ENCODE results near the gene DNMT3A.

The DNMT3A gene

GRCh38 chr2:25379535-25379934 lies 37.8 kb upstream of the DNMT3A start:
- H3K9me3 ChIP-seq (ENCODE audit: control insufficient read depth, insufficient read depth, low read length), result no peaks in the 10 kb centered on the region
- no peak overlapping the region for H3K27ac ChIP-seq (ENCODE audit: low read length)
- peaks cover 8% of the 10 kb centered on the region; the same call in 1 of the 2 replicates for H3K4me1 ChIP-seq (ENCODE audit: control insufficient read depth, insufficient read depth, low read length)
- H3K27me3 ChIP-seq (ENCODE audit: control insufficient read depth, insufficient read depth, low read length), result no peaks in the 10 kb centered on the region
- DNase-seq (ENCODE audit: low read depth, low spot score), result no peak
- no peak overlapping the region for H3K4me3 ChIP-seq (ENCODE audit: low read length)
- H3K36me3 ChIP-seq (ENCODE audit: control insufficient read depth, insufficient read depth, low read length), result no peaks in the 10 kb centered on the region
- WGBS (ENCODE audit: insufficient coverage, insufficient read length), result no CpG with 5 or more reads among the region's 6 CpGs

DNA sequence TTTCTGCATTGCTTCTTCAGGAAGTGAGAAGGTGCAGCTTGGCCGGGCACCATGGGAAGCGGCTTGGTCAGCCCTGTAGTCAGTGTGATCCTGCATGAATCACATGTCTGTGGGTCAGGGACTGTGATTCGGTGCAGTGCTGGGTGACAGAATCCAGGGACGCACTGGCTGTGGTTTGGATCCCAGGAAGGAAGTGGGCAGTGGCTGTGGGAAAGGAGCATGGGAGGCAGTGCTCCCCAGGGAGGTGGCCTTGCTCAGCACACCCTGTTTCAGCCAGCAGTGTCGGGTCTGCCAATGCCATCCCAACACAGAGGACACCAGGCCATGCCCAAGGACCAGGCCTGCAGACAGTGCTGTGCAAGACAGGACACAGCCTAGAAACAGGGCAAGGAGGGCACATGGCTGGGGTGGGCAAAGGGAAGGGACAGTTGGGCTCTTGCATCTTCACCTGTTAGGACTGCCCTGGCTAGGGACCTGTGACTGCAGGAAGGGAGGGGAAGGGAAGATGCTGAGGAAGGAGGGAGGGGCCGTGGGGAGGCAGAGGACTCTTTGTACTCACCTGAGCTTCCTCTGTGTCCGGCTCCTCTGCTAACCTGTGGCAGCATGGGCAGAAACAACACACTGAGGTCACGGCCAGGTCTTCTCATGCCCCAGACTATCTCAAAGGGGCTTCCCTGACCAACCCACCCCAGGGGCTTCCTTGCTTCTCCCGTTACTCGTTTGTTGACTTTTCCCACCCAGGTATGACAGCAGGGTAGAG lies 37.2 kb upstream of the DNMT3A start:
- H3K4me1 ChIP-seq (ENCODE audit: control insufficient read depth, insufficient read depth, low read length), result peaks cover 8% of the 10 kb centered on the region; the same call in 1 of the 2 replicates
- WGBS (ENCODE audit: insufficient coverage, insufficient read length), result no CpG with 5 or more reads among the region's 10 CpGs
- H3K4me3 ChIP-seq (ENCODE audit: low read length), result no peak overlapping the region
- no peak overlapping the region for H3K27ac ChIP-seq (ENCODE audit: low read length)
- DNase-seq (ENCODE audit: low read depth, low spot score), result no peak
- H3K36me3 ChIP-seq (ENCODE audit: control insufficient read depth, insufficient read depth, low read length), result no peaks in the 10 kb centered on the region
- H3K9me3 ChIP-seq (ENCODE audit: control insufficient read depth, insufficient read depth, low read length), result no peaks in the 10 kb centered on the region
- no peaks in the 10 kb centered on the region for H3K27me3 ChIP-seq (ENCODE audit: control insufficient read depth, insufficient read depth, low read length)

DNA sequence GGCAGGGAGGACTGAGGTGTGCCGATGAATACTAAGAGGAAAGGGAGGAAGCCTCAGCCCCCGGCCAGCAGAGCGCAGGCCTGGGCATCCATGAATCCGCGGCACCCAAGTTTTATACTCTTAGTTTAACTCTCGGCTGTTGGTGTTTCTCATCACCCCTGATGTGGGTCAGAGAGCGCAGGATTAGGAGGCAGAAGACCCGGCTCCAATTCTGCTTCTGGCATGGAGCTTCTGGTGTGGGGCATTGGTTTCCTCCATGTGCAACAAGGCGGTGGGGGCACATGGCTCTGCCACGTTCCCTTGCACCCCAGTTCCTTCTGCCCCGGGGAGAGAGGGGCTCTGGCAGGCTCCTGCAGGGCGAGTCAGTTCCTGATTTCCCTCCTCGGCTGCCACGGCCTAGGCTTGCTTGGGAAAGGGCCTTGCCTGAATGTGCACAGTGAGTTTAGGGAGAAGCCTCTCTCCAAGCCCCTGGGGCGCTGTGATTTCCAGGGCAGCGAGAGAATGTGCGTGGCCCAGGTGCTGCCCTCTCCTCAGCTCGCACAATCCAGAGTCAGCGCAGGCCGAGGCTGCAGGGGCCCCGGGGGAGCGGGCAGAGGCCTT lies 36.2 kb upstream of the DNMT3A start:
- Histone ChIP-seq H3K4me1 (ENCODE audit: control insufficient read depth, insufficient read depth, low read length) (peaks cover 8% of the 10 kb centered on the region; the same call in 1 of the 2 replicates), H3K9me3 (ENCODE audit: control insufficient read depth, insufficient read depth, low read length) (no peaks in the 10 kb centered on the region), H3K27ac (ENCODE audit: low read length) (no peak overlapping the region), H3K27me3 (ENCODE audit: control insufficient read depth, insufficient read depth, low read length) (no peaks in the 10 kb centered on the region), H3K36me3 (ENCODE audit: control insufficient read depth, insufficient read depth, low read length) (no peaks in the 10 kb centered on the region), H3K4me3 (ENCODE audit: low read length) (no peak overlapping the region)
- no CpG with 5 or more reads among the region's 22 CpGs for WGBS (ENCODE audit: insufficient coverage, insufficient read length)
- no peak for DNase-seq (ENCODE audit: low read depth, low spot score)

DNA sequence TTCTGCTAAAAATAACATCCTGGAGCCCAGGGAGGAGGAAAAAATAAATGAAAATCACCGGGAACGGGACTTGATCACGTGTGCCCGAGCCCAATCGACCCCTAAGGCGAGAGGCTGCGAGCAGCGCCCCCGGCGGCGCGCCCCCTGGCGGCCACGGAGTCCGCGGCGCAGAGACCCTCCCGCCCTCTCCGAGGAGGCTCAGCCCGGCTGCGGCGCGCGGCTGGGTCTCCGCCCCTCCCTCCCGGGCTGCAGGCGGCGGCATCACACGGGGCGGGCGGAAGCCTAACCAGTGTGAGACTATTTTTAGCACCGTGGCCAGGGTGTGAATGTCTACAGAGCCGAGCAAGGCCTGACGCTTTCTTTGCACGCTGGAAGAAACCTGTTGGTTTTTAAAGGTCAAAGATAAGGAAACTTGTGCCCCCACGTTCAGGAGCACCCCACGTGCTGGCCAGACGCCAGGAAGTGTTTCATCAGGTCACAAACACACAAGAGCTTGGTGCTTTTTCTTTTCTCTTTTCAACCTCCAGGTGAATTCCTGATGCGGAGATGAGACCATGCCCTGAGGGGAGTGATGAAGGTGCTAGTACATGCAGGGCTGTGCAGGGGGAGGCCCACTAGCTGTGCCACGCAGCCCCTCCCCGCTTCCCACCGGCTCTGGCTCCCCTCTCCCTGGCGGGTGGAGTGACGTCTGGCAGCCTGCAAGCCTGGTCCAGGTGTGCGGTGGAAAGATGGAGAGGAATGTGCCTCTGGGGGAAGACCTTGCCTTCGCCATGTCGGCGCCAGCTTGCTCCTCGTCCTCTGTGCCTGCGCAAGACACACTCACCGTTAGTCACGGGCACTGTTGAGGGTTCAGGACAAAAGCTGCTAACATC lies 35.3 kb upstream of the DNMT3A start:
- no peaks in the 10 kb centered on the region for H3K9me3 ChIP-seq (ENCODE audit: control insufficient read depth, insufficient read depth, low read length)
- no CpG with 5 or more reads among the region's 52 CpGs for WGBS (ENCODE audit: insufficient coverage, insufficient read length)
- no peak overlapping the region for H3K4me3 ChIP-seq (ENCODE audit: low read length)
- H3K27ac ChIP-seq (ENCODE audit: low read length), result no peak overlapping the region
- no peaks in the 10 kb centered on the region for H3K27me3 ChIP-seq (ENCODE audit: control insufficient read depth, insufficient read depth, low read length)
- DNase-seq (ENCODE audit: low read depth, low spot score), result peak; percentile 75
- peaks cover 9% of the 10 kb centered on the region; the same call in 1 of the 2 replicates for H3K4me1 ChIP-seq (ENCODE audit: control insufficient read depth, insufficient read depth, low read length)
- H3K36me3 ChIP-seq (ENCODE audit: control insufficient read depth, insufficient read depth, low read length), result no peaks in the 10 kb centered on the region; the same call in 1 of the 2 replicates

DNA sequence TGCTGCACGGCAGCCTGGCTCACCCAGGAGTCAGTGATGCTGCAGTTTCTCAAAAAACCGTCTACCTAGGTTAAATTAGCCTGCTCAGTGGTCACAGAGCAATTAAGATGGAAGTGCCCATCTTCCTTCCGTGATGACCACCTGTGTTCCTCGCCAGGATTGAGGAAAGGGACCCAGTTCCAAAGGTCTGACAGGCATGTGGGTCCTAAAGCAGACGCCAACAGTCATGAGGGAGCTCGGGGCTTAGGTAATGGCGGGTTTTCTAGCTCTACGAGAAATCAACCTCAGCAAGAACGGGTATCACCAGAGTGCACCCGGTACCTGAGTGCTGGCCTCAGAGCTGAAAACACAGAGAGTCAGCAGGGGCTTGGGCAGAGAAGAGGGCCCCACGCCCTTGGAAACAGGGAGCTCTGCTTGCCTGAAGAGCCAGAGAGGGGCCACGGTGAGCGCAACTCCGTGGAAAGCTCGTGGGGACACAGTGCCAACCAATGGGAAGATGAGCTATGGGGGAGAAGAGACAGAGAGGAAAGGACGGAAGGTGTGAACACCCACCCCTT lies 34.3 kb upstream of the DNMT3A start:
- no peaks in the 10 kb centered on the region for H3K9me3 ChIP-seq (ENCODE audit: control insufficient read depth, insufficient read depth, low read length)
- no peaks in the 10 kb centered on the region for H3K27me3 ChIP-seq (ENCODE audit: control insufficient read depth, insufficient read depth, low read length)
- H3K27ac ChIP-seq (ENCODE audit: low read length), result no peak overlapping the region
- H3K4me3 ChIP-seq (ENCODE audit: low read length), result no peak overlapping the region
- no CpG with 5 or more reads among the region's 16 CpGs for WGBS (ENCODE audit: insufficient coverage, insufficient read length)
- H3K4me1 ChIP-seq (ENCODE audit: control insufficient read depth, insufficient read depth, low read length), result peaks cover 9% of the 10 kb centered on the region; the same call in 1 of the 2 replicates
- no peaks in the 10 kb centered on the region; the same call in 1 of the 2 replicates for H3K36me3 ChIP-seq (ENCODE audit: control insufficient read depth, insufficient read depth, low read length)
- DNase-seq (ENCODE audit: low read depth, low spot score), result no peak

DNA sequence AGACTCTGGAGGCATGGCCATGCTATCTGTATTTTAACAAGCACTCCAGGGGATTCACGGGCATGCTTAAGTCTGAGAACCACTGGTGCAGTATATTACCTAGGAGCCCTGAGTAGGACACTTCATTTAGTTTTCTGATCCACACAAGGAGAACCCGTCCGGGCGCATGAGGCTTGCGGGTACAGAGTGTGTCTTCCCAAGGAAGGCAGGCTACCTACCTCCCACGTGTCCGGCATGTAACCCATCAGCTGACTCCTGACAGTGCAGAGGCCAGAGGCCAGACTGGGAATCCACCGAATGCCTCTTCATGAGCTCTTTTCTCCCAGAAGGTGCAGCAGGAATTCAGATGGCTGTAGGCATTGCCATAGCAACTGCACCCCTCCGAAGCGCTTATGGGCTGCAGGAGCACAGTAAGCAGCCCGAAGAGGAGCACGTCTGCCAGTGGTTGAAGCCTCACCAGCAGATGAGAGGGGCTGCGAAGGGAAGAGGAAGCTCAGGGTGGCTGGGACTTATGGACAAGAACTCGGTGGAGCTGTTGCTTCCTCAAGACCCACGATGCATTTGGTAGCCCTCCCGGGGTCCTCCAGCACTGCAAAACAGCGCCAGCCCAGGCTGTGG lies 33.8 kb upstream of the DNMT3A start:
- no peaks in the 10 kb centered on the region; the same call in 1 of the 2 replicates for H3K36me3 ChIP-seq (ENCODE audit: control insufficient read depth, insufficient read depth, low read length)
- no CpG with 5 or more reads among the region's 17 CpGs for WGBS (ENCODE audit: insufficient coverage, insufficient read length)
- H3K4me3 ChIP-seq (ENCODE audit: low read length), result no peak overlapping the region
- H3K27me3 ChIP-seq (ENCODE audit: control insufficient read depth, insufficient read depth, low read length), result no peaks in the 10 kb centered on the region
- DNase-seq (ENCODE audit: low read depth, low spot score), result no peak
- peaks cover 9% of the 10 kb centered on the region; the same call in 1 of the 2 replicates for H3K4me1 ChIP-seq (ENCODE audit: control insufficient read depth, insufficient read depth, low read length)
- no peaks in the 10 kb centered on the region for H3K9me3 ChIP-seq (ENCODE audit: control insufficient read depth, insufficient read depth, low read length)
- no peak overlapping the region for H3K27ac ChIP-seq (ENCODE audit: low read length)

DNA sequence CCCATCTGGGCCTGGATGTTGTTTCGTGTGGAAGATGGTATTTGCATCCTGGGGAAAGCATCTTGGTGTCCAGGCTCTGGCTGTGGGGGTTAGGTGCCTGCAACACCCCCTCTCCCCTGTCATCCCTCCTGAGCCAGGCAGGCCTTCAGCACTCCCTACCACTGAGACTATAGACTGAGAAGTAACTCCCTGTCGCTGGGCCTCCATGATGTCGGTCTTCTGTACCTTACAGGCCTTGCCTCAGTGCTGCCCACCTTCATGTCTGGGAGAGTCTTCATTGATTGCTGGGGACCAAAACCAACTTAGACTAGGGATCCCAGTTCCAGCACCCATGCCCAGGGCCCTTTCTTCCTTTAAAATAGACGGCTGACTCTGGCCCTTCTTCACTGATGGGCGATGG lies 33.1 kb upstream of the DNMT3A start:
- Histone ChIP-seq H3K9me3 (ENCODE audit: control insufficient read depth, insufficient read depth, low read length) (no peaks in the 10 kb centered on the region), H3K27me3 (ENCODE audit: control insufficient read depth, insufficient read depth, low read length) (no peaks in the 10 kb centered on the region), H3K4me3 (ENCODE audit: low read length) (no peak overlapping the region), H3K4me1 (ENCODE audit: control insufficient read depth, insufficient read depth, low read length) (peaks cover 9% of the 10 kb centered on the region; the same call in 1 of the 2 replicates), H3K36me3 (ENCODE audit: control insufficient read depth, insufficient read depth, low read length) (no peaks in the 10 kb centered on the region; the same call in 1 of the 2 replicates), H3K27ac (ENCODE audit: low read length) (no peak overlapping the region)
- no peak for DNase-seq (ENCODE audit: low read depth, low spot score)
- no CpG with 5 or more reads among the region's 5 CpGs for WGBS (ENCODE audit: insufficient coverage, insufficient read length)

- H3K9me3 ChIP-seq (ENCODE audit: control insufficient read depth, insufficient read depth, low read length), result no peaks in the 10 kb centered on the region
- no CpG with 5 or more reads among the region's 4 CpGs for WGBS (ENCODE audit: insufficient coverage, insufficient read length)
- peaks cover 9% of the 10 kb centered on the region; the same call in 1 of the 2 replicates for H3K4me1 ChIP-seq (ENCODE audit: control insufficient read depth, insufficient read depth, low read length)
- no peak for DNase-seq (ENCODE audit: low read depth, low spot score)
- no peaks in the 10 kb centered on the region; the same call in 1 of the 2 replicates for H3K36me3 ChIP-seq (ENCODE audit: control insufficient read depth, insufficient read depth, low read length)
- no peak overlapping the region for H3K27ac ChIP-seq (ENCODE audit: low read length)
- no peaks in the 10 kb centered on the region for H3K27me3 ChIP-seq (ENCODE audit: control insufficient read depth, insufficient read depth, low read length)
- H3K4me3 ChIP-seq (ENCODE audit: low read length), result no peak overlapping the region
These were observed 32.7 kb upstream of the DNMT3A start for GRCh38 chr2:25374411-25374810.

DNA sequence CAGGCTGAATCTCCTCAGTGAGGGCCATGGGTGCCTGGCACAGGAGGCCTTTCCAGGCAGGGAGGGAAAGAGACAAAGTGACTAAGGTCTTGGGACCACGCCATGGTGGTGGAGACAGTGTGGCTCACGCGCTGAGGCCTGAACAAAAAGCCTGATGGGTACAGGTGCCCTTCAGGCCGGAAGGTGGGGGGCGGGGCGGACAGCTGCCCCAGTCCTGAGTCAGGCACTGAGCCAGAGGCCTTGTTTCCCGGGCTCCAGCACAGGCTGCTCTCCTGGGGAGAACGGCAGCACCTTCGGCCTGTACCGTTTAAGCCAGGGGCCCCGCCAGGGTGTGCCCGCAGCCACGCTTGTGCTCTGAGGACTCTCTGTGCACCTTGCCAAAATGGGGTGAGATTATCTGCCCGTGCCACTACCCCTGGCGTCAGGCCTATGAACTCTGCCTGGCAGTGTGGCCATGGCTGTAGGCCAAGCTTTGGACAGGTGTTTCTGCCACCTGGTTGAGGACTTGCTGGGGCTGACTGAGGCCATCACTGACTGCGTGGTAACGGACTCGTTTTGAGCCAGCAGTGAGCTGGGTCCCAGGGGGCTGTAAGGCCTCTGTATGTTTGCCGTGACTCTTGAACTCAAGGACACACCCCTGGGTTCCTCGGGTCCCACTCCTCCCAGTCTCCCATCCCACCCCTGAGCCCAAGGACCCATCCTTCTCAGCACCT lies 31.7 kb upstream of the DNMT3A start:
- no peaks in the 10 kb centered on the region for H3K9me3 ChIP-seq (ENCODE audit: control insufficient read depth, insufficient read depth, low read length)
- WGBS (ENCODE audit: insufficient coverage, insufficient read length), result no CpG with 5 or more reads among the region's 20 CpGs
- peaks cover 9% of the 10 kb centered on the region; the same call in 1 of the 2 replicates for H3K4me1 ChIP-seq (ENCODE audit: control insufficient read depth, insufficient read depth, low read length)
- H3K27ac ChIP-seq (ENCODE audit: low read length), result no peak overlapping the region
- H3K27me3 ChIP-seq (ENCODE audit: control insufficient read depth, insufficient read depth, low read length), result no peaks in the 10 kb centered on the region
- no peaks in the 10 kb centered on the region; the same call in 1 of the 2 replicates for H3K36me3 ChIP-seq (ENCODE audit: control insufficient read depth, insufficient read depth, low read length)
- no peak overlapping the region for H3K4me3 ChIP-seq (ENCODE audit: low read length)
- DNase-seq (ENCODE audit: low read depth, low spot score), result no peak
